GM21526 (cell line): Measurements from ENCODE around the gene TTC22.

Experiments
- ATAC-seq: cut with Tn5 transposase; IDR thresholded peaks from one replicate; pipeline ENCODE4 v1.9.1; 2021; ENCODE audit warnings: moderate library complexity; ENCODE audit not compliant: unreplicated experiment, low FRiP score

TTC22 gene

DNA sequence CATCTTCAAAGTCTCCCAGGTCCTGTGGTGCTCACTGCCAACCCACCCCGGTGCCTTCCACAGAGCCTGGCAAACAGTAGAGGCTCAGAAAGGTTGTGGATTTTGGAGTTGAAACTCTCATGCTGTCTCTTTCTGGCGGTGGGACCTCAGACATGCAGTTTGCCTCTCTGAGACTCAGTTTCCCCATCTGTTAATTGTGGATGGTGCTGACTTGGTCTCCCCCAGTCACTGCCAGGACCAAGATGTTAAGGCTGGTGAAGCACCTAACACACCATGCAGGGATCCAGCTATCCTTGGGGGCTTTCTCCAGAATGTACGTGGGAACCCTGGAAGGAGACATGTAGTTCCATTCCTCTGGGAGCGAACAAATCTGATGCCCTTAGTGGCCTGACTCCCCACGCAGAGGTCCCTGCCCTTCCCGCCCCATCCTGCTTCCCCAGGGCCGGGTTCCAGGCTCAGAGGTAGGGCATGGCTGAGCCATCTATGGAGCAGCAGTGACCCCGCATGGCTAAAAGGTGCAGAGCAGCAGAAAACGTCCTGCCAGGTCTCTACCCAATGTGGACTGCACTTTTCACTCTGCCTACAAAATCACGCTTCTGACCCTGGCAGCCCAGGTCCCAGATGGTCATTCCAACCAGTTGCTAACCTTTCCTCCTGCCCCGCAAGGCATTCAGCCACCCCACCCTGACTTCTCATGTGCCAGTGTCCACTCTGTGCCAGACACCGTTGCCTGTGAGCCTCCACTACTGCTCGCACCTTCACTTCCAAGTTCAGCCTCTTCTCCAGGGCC, 9.2 kb upstream of the TTC22 start:
- ATAC-seq, result no peak

DNA sequence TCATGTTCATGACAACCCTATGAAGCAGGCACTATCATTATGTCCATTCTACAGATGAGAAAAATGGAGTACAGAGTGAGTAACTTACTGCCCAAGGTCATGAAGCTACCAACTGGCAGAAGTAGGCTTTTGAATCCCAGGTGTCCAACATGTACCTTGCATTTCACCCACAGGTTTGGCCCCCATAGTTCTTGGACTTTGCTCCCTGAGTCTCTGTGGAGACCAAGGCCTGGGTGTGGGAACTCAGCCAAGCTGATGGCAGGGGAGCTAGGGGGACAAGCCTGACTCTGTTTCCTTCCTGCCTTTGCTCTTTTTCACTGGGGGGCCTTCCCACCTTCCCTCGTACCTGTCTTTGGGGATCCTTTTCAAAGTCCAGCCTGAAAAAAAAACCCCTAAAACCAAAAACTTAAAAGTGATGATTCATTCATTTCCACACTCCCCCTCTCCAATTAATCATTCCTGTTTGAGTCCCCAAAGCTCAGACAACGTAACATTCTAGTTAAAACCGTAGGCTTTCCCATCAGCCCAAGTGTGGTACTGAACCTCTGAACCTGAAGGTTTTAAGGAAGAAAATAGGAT, 8.5 kb upstream of the TTC22 start:
- no peak for ATAC-seq

DNA sequence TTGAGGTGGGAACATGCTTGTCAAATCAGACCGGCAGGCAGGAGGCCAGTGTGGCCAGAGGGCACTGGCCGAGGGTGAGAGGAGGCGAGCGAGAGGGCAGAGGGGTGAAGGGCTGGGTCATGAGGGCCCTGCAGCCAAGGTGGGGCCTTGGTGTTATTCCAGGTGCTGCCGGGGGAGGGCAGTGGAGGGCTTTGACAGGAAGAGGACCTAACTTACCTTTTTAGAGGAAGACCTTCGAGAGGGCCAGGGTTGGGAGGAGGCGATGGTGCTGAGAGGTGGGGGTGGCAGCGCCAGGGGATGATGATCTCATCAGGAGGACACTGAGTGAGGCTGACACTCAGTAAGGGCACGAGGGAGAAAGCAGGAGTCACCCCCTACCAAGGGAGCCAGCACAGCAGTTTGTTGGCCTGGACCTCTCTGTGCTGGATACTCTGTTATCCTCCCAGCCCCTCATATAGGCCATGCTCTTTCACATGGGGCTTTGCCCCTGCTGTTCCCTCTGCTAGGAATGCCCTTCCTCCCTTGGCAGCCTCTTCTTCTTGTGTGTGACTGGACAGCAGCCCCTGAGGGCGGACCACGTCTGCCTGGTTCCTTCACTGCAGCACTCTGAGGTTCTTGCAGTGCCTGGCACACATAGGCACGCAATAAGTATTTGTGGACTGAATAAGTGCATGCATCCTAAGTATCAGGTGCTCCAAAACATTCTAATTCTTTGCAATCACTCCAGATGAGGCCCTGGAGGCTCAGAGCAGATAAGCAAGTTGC, 7.5 kb upstream of the TTC22 start:
- ATAC-seq, result no peak

DNA sequence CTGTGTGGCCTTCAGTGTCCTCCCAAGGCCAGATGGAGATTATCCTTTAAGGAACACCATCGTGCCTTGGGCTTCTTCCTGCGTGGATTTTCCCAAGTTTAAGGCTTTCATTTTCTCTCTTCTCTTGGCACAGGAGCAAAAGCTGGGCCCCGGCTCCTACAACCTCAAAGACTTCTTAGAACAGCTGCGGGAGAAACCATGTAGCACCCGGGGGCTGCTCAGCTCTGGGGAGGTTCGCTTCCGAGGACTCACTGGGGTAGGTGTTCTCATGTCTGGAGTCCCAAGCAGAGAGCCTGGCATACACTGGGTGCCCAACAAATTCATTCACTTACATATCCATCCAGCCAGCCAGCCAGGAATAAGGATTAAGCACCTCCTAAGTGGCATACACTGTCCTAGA, 6.6 kb upstream of the TTC22 start:
- no peak for ATAC-seq

DNA sequence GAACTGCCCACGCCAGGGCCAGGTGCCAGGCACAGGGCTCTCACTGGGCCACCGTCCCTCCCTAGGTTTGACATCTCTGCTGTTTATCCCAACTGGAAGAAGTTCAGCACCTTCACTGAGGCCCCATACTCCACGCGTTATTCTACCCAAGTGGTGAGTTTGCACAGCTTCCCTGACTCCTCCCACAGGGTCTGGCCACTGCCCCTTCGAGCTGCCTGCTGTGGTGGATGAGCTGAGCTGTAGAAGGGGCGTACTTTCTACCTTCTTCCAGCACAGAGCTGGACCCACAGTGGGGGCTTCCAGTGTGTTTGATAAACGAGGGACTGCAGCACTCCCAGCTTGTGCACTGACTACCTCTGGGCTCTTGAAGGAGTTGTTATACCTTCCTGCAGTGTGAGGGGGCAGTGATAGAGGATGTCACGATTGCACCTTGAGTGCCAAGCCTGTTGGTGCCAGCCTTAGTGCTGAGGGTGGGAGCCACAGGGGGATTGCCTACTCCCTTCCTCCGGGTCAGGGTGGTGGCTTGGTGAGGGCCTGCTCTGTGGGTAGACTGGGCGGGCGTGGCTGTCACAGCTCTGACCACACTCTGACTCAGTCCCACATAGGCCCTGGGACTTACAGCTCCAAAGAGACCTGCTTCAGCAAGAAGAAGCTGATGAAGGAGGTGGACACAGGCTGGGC, 5.9 kb upstream of the TTC22 start:
- ATAC-seq, result no peak

DNA sequence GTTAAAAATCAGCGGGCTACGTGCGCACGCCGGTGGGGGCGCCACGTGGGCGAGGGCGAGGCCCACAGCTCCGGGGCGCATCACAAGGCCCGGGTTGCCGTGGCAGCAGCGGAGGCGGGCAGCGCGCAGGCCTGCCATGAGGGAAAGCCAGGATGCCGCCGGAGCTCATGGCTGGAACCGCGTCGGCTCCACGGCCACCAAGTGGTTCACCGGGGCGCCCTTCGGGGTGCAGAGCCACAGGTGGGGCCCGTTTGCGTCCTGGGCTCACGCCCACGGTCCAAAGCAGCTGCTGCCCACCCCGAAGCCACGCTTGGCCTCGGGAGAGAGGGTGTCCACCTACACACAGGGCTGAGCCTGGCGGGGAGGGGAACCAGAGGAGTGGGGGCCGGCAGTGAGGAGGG, 4.9 kb upstream of the TTC22 start:
- no peak for ATAC-seq

DNA sequence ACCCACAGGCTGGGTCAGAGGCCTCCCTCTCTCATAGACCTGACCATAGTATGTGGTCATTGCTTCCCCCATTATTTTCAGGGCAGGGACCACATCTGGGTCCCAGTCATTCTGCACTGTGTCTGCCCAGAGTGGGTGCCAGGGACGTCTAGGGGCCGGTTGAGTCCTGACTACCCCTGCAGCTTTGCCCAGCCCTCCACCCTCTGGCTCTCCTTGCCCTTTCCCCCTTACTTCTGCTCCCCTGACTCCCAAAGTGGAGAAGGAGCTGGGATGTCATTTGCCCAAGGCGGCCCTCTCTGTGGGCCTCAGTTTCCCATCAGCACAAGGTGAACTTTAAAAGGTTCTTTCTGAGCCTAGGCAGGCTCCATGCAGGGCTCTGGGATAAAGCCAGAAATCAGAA, 4.3 kb upstream of the TTC22 start:
- ATAC-seq, result no peak

DNA sequence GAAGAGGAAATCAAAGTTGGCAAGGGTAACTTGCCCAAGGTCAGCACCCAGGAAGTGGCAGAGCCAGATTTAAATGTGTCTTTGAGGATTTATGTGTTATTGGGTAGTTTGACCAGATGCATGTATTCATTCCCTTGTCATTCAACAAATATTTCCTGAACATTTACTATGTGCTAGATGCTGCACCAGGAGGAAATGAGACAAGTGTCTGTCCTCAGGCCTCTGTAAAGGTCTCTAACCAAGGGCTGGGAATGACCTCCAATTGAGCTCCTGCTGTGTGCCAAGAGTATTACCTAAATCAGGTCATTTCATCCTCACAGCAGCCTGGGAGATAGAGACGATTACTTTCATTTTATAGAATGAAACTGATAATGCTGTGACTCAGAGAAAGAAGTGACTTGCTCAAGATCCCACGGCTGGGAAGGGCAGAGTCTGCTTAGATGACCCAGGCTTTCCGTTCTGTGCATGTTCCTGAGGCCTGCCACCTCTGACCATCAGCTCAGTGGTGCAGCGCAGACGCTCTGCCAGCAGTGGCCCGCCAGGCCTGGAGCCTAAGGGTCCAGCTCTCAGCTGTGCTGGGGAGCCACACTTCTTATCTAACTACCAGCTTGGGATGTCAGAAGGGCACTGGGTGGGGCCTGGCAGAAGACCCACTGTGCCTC, 3.5 kb upstream of the TTC22 start:
- ATAC-seq, result no peak

DNA sequence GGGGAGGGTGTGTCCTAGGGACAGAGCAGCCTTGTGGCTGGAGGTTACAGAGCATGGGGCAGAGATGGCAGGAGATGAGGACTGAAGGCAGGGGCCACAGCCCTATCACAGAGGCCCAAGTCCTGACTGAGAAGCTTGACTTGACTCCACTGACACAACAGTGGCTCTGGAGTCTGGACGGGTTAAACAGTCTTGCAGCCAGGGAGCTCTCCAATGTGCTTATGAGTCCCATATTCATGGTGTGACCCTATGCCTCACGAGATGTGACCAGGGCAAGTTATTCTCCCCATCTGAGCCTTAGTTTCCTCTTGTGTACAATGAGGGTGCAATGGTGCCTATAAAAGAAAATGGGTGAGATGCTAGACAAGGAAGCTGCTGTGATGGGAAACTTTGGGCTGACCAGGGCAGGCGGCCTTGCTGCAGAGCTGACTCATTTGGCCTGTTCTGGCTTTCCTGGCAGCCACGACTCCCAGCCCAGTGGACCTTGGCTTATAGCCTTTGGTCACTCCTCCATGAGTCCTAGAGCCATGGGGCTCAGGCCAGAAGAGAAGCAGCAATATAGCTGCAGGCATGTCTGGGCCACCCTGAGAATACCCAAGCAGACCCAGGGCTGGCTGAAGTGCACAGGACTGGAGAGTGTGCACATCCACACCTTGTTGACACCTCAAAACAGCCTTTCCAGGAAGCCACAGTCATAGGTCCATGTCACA, 2.8 kb upstream of the TTC22 start:
- ATAC-seq, result no peak

DNA sequence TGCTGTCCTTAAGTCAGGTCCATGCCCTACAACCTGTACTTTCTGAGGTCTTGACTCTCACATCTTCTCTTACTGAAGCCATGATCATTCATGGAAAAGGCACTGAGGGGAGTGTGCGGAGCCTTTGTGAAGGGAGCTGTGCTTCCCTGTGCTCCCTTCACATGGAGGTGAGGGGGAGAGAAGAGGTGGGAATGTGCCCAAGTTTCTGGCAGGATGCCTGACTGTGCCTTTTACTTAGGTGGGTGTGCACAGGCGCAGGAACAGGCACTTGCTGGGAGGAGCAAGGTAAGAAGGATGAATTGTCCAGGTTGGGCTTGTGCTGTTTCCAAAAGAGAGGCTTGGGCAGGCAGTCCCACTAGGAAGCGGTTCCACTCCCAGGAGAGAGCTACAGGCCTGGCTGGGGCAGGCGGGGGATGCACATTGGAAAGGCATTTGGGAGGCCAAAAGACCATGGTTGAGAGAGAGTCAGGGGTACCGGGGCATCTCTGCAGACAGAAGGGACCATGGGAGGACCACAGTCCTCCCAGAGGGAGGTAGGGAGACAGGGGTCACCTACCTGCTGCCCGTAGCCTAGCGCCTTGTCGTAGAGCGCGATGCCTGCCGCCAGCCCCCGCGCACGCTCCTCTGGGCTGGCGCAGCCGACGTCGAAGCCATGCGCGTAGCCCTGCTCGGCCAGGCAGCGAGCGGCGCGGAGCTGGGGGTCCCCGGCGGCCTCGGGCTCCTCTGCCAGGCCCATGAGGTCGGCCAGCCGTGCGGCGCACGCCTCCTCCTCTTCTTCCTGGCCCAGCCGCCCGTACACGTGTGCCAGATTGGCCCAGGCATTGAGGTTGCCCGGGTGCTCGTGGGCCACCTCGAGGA, 853 bp downstream of the TTC22 start:
- ATAC-seq, result no peak

DNA sequence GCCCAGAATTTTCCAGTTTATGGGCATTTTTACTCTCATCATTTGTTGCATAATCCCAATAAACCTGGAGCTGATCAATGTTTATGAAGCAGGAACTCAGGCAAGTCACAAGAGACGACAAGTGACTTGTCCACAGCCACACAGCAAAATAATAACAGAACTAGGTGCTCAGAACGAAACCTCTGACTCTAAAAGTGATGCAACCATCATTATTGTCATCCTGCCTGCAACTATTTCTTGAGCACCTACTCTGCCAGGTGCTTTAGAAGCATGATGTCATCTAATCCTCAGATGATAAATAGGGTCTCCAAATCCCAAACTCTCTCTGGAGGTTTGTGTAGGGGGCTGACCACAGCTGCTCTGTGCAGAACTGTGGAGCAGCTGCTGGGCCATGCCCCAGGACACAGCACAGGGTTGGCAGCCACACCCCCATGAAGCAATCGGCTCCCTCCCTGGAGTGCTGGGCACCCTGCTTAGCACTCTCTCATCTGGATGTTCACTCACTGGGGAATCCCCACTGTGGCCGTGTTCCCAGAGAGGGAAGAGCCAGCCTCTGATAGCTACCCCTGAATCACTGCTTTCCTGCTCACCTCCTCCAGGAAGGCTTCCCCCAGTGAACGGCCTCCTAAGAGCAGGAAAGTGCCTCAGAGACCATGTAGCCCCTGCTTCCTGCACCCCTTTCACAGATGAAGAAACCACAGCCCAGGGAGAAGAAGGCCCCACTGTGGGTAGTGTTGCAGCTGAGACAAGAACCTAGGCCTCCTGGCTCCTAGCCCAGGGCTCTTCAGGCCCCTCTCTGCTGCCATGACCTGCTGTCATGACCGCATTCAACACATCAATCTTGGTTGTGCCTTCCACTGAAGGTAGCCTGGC, 2.1 kb downstream of the TTC22 start:
- no peak for ATAC-seq

DNA sequence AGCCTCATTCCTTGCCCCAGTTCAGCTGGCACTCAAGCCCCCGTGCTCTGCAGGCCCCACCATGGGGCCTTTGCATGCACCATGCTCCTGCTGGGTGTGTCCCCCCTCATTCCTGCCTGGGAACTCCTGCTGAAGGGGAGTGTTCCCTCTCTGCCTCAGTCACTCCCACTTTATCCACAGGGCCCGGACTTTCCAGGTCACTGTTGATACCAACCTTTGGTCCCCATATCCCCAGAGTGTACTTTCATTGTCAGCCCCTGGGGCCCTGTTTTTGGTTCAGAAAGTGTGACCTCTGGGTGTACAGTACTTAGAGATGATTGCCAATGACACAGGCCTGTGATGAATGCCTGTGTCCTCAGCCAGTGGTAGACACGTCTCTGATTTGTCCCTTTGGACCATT, 2.9 kb downstream of the TTC22 start:
- ATAC-seq, result no peak

DNA sequence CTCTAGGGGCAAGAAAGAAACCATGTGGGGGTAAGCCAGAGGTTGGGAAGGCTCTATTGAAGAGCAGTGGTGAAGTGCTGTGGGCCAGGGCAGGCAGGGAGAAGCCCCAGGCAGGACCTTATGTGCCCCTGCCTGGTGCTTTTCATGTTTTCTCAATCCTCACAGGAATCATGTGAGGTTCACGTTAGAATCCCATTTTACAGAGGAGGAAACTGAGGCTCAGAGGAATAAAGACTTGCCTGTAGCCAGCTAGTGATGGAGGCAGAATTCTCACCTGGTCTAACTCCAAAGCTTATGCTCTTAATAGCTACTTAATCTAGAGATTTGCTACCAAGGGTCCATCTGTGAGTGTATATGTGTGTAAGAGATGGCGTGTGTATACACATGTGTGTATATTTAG, 4.2 kb downstream of the TTC22 start:
- ATAC-seq, result no peak

DNA sequence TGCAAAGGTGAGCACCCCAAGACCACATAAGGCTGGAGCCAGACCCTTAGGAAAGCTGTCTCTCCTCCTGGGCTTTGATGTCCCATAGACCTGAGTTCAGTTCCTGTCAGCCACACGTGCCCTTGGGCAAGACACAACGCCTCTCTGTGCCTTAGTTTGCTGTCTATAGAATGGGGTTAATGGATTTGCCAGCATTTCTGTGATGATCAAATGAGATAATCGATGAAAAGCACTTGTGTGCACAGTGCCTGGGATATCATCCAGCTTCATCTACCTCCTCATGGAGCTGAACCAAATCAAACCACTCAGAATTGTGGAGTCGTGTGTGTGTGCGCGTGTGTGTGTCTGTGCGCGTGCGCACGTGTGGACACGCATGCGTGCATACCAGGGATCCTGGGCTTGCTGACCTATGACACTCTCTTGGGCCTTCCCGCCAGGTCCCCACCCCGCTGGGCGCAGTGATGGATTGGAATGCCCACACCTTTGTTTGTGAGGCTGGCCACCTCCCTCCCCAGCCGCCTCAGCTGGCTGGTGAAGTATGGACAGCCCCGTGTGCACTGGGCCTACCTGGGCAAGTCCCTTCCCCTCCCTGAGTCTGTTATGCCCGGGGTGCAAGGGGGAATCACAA, 5.2 kb downstream of the TTC22 start:
- ATAC-seq, result no peak

DNA sequence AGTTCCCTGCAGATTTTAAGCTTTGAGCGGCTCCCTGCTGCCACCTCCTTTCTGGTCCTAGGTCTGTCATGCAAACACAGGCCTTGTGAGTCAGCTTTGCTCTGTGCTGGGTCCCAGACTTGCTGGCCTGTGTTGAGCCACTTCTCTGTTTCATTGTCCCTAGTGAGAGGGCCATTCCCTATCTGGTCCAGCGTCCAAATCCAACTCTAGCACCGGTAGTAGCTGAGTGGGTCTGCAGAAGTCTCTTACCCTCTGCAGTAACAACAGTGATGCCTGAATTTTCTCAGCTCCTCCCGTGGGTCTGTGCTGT, 5.8 kb downstream of the TTC22 start:
- no peak for ATAC-seq

DNA sequence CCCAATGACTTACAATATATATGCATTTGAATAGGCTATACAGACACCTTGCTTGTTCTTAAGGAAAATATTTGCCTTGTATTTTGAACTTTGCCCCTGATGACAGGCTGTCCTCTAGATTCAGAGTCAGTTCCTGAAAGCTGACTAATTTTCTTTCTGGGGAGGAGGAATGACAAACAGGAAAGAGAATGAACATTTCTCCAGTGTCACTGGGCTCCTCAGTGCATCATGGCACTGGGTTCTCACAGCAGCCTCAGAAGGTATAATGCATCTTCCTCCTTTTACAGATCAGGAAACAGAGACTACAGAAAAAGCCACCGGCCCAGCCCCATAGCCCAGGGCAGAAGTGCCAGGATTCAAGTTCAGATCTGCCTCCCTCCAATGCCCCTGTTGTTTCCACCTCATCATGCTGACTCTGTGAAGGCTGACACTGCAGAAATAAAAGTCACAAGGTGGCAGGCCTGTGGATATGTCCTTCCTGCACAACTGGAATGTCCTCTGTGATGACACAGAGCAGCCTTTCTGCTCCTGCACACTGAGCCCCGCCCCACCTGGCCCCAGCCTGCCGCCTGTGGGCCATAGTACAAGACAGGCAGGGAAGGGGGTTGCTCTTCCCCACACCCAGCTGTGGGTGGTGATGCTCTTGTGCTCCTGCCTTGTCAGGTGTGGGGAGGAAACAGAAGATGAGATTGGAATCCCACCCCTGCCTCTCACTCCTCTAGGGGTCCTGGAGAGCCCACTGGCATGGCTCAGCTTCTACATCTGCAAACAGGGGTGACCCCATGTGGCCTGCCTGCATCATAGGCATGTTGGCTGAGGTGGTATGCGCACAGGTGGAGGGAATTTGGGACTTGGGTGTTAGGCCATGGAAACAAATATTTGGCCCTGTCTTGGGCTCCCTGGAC, 6.4 kb downstream of the TTC22 start:
- no peak for ATAC-seq

DNA sequence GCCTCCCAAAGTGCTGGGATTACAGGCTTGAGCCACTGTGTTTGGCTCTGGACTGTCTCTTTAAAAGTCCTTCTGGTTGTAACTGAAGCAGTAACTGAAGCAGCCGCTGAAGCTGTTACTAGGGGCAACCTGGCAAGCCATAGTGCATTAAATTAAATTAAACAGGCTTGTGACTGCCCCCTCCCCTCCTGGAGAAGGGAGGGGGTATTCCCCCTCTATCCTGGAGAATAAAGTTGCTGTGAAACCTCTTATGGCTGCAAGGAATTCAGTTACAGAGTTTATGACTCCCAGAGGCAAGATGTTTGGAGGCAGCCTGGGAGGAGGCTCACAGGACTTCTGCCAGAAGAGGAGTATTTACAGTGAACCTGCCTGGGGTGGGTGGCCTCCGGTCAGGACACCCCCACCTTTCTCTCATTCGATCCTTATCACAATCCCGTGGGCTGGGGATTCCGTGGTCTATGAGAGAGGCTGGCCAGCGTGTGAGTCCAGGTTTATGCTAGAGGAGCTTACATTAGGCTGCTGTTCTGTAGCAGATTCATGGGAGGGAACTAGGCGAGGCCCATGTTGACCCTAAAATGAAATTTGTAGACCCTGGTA, 8.3 kb downstream of the TTC22 start:
- ATAC-seq, result no peak
